VCaP (cell line): Measurements from ENCODE around the gene VAT1L.
A peak's percentile ranks its signal among the peaks of the same experiment; 100 is the strongest.

Experiments
- H3K27ac ChIP-seq: fragments of 450-650 bp; 2 replicates; pipeline ENCODE4 v1.5.1; 2017
- TF ChIP-seq, protein P1 (sequence below): fragments of 450-650 bp; conservative IDR thresholded peaks from 2 replicates; pipeline ENCODE4 v1.5.1; 2017; ENCODE audit warnings: mild to moderate bottlenecking, moderate library complexity

VAT1L gene

DNA sequence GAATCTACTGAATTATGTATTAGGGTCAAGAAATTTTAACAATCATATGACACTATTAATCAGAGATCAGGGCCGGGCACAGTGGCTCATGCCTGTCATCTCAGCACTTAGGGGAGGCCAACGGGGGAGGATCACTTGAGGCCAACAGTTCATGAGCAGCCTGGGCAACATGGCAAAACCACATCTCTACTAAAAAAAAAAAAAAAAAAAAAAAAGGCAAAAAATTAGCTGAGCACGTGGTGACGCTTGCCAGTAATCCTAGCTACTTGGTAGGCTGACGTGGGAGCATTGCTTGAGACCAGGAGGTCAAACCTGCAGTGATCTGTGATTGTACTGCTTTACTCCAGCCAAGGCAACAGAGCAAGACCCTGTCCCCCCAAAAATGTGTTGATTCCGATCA lies 181.5 kb downstream of the VAT1L start:
- no peak overlapping the region for H3K27ac ChIP-seq

DNA sequence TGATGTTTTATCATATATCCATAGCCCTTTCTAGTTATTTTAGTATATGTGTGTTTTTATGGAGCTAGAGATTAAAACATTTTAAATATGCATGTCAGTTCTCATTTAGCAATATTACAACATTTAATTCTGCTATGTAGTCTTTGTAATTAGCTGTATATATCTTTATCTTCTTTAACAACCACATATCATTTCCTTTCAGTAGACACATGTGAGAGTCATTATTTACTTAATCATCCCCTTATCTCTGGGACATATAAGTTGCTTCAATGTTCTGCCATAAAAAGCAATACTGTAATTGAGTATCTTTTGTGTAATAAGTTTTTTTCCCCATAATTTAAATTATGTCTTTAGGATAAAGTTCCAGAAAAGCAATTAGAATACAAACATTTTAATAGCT lies 182.0 kb downstream of the VAT1L start:
- TF ChIP-seq, protein P1, sequence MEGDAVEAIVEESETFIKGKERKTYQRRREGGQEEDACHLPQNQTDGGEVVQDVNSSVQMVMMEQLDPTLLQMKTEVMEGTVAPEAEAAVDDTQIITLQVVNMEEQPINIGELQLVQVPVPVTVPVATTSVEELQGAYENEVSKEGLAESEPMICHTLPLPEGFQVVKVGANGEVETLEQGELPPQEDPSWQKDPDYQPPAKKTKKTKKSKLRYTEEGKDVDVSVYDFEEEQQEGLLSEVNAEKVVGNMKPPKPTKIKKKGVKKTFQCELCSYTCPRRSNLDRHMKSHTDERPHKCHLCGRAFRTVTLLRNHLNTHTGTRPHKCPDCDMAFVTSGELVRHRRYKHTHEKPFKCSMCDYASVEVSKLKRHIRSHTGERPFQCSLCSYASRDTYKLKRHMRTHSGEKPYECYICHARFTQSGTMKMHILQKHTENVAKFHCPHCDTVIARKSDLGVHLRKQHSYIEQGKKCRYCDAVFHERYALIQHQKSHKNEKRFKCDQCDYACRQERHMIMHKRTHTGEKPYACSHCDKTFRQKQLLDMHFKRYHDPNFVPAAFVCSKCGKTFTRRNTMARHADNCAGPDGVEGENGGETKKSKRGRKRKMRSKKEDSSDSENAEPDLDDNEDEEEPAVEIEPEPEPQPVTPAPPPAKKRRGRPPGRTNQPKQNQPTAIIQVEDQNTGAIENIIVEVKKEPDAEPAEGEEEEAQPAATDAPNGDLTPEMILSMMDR, result no peak
- no peak overlapping the region for H3K27ac ChIP-seq

More for the DNA sequence above, 181.5 kb downstream of the VAT1L start:
- TF ChIP-seq, protein P1, result no peak

DNA sequence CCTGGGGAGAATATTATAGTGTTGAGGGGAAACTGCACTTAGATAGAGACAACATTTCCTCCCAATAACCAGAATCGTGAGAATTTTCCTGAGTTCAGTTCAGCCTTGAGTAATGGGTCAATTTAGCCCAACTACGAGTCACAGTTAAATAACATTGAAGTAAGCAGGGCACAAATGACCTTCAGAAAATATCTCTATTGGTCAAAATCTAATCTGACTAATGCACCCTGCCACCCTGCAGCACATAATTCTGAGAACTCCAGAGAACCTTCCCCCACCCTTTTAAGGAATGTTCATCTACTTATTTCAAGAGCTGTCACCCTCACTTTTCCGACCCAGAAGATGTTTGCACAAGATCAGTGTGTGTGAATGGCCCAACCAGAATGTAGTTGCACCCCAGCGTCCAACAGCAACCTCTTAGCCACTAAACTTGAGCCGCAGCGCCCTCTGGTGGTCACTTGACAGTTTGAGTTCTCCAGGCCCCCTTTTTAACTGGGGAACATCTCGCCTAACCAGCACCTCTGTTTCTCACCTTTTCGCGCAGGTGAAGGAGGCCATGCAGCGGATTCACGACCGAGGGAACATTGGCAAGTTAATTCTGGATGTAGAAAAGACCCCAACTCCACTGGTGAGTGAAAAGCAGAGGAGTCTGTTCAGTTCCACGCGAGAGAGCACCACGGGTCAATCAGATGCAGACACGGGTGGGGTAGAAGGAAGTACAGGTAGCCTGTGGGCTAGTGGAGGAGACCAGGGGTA lies 183.1 kb downstream of the VAT1L start:
- TF ChIP-seq, protein P1, result peak; percentile 69

DNA sequence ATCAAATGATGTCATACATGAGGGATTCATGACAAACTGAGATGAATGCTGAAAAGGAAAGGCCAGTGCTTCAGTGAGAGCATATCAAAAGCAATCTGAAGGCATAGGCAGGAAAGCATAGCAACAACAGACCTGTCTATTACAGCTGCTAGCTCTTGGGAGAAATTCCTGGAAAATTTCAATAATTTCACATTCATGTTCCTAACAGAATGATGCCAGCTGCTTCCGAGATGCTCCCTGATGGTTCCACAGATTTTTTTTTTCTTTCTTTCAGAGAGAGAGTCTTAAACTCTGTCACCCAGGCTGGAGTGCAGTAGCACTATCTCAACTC lies 183.7 kb downstream of the VAT1L start:
- TF ChIP-seq, protein P1, result no peak

More for the DNA sequence above, 183.1 kb downstream of the VAT1L start:
- no peak overlapping the region for H3K27ac ChIP-seq

GRCh38 chr16:77974883-77975282 lies 186.5 kb downstream of the VAT1L start:
- TF ChIP-seq, protein P1, result no peak
- H3K27ac ChIP-seq, result no peak overlapping the region

More for the DNA sequence above, 183.7 kb downstream of the VAT1L start:
- no peak overlapping the region for H3K27ac ChIP-seq

DNA sequence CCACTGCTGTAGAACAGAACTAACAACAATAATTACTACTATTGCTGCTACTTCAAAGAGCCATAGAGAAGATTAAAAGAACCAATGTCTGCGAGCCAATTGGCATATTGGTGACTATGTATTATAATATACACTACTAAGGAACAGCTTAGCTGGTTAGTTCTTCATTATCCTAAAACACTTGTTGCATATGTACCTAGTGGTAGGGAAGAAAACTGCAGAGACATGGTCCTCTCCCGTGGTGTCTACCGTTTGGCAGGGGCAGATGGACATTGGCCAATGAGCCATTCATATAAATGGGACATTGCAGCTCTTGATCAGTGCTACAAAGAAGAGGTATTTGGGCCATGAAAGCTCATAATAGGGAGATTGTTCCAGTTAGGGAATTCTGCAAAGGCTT lies 187.6 kb downstream of the VAT1L start:
- H3K27ac ChIP-seq, result no peak overlapping the region
- TF ChIP-seq, protein P1, result no peak

- TF ChIP-seq, protein P1, result no peak
- no peak overlapping the region for H3K27ac ChIP-seq
These were observed 189.0 kb downstream of the VAT1L start for GRCh38 chr16:77977339-77977738.
